Ovary (tissue), 9 donors: ENCODE measurements around the gene CACNA1C. TPM values are rescaled to one million over a fixed set of nuclear protein-coding genes. Genes with fewer than 3 reads are reported as not detected.

ENCODE experiments used
- DNase-seq, 5 donors: peaks; one replicate each; pipeline ENCODE4 v3.0.0-alpha.2; 2019 to 2020
- H3K27ac ChIP-seq, 2 donors: fragments of 200-600 bp; one replicate each; pipeline versions ENCODE4 v1.5.1 to v1.8.0; 2019 to 2022
- H3K27me3 ChIP-seq: fragments of 200-600 bp; one replicate; pipeline ENCODE4 v1.8.0; 2022
- H3K36me3 ChIP-seq: fragments of 200-600 bp; sonication (generic); one replicate; pipeline ENCODE4 v1.5.1; 2019
- H3K4me1 ChIP-seq: one replicate; pipeline ENCODE4 v1.8.1; 2013; ENCODE audit warnings: mild to moderate bottlenecking, moderate library complexity; ENCODE audit not compliant: insufficient read depth
- H3K4me3 ChIP-seq: fragments of 200-600 bp; sonication (generic); one replicate; pipeline ENCODE4 v1.5.1; 2017
- H3K9me3 ChIP-seq, 2 donors: fragments of 200-600 bp in 1 of 2; sonication (generic) in 1 of 2; one replicate each; pipeline versions ENCODE4 v1.5.1 to v1.8.1; 2013 to 2019; ENCODE audit warnings: mild to moderate bottlenecking in 1 of 2, moderate library complexity in 1 of 2
- EP300 ChIP-seq: sonication (generic); formaldehyde crosslinking; IDR thresholded peaks from one replicate; pipeline ENCODE4 v1.6.1; 2017; ENCODE audit warnings: antibody characterized with exemption
- POLR2A ChIP-seq: fragments of 450-650 bp; IDR thresholded peaks from one replicate; pipeline ENCODE4 v1.6.1; 2017; ENCODE audit warnings: antibody characterized with exemption, mild to moderate bottlenecking, moderate library complexity
- WGBS, 3 donors: extraction: QIAGEN DNeasy Blood & Tissue Kit in 1 of 3; methylation state at CpG; one replicate each; pipeline versions ENCODE4 v1.1.5 to v1.1.7; 2013 to 2017; 5-methylcytosine and 5-hydroxymethylcytosine counted together
- intact Hi-C, 4 donors: fragments of 100-400 bp; cut with DNase I; formaldehyde crosslinking; loops; one replicate each; pipeline versions ENCODE4 v1.11.0 to v1.15.1; 2022 to 2023
- polyA plus RNA-seq, 2 donors: library from polyadenylated mRNA; stranded (reverse); fragments of 200-250 nt in 1 of 2; fragments of 350-450 nt in 1 of 2; fragmentation: Illumina TruSeq in 1 of 2; extraction: RNeasy Lipid Tissue Mini Kit (QIAGEN cat#74804) in 1 of 2; gene quantifications; one replicate each; pipeline ENCODE4 v1.2.3, GENCODE V29; 2013 to 2014
- total RNA-seq, 7 donors: library from RNA; depleted of rRNA in 2 of 7; stranded (reverse); fragments of >200 nt in 2 of 7; fragmentation: NEBNext Ultra II Directional in 3 of 7; extraction: Animal tissue kit (Norgen Biotek cat#: 25700) in 3 of 7; gene quantifications; one replicate each; pipeline versions ENCODE4 v1.1.0 to v1.2.4, GENCODE V29; 2016 to 2023
- TF ChIP-seq, protein P1 (sequence below), 3 donors: fragments of 450-650 bp in 2 of 3; fragments of 200-600 bp in 1 of 3; IDR thresholded peaks; one replicate each; pipeline versions ENCODE4 v1.5.1 to v1.8.0; 2016 to 2022; ENCODE audit warnings: antibody characterized with exemption in 3 of 3, mild to moderate bottlenecking in 1 of 3
- donor health status: DM: no; HTN: no; CAD: no; lungs with moderate emphysema.
- donor health status: DM: no; HTN: no; CAD: no.
- donor health status: Bipolar disorder and iron deficiency.
- donor health status: DM: yes; HTN: yes; CAD: no.
- donor health status: DM: no; HTN: no; CAD: no.
- donor health status: DM: yes; HTN: yes; CAD: no.

The CACNA1C gene
- total and polyA plus RNA-seq, 9 donors: 2.2 to 8.3 (median 3.7) TPM

DNA sequence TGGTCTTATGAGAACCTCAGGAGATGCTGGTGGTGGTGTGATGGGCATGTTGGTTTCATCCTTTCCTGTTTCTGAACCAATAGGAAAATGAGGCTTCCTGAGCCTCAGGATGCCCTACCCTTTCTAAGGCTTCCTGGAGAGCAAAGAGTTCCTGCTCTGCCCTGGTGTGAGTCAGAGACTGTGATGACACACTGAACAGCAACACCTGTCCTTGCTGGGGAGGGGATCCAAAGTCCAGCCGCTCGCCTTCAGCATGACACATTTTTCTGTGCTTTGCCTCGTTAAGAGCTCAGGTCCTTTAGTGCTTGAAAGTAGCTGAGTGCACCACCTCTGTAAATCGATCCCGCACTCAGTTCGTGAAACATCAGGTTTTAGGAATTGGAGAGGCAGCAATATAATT is 116.0 kb downstream of the CACNA1C start:
- no peaks in the 10 kb centered on the region for H3K9me3 ChIP-seq
- H3K27me3 ChIP-seq: no peaks in the 10 kb centered on the region
- intact Hi-C loops: loop anchor here in 1 of 4 donors (10.0 kb wide), 1 partner anchor 114 kb away; the partner anchor contains the start of gene CACNA1C
- no peak overlapping the region for H3K4me3 ChIP-seq
- H3K4me1 ChIP-seq: peaks cover 2% of the 10 kb centered on the region
- H3K36me3 ChIP-seq: no peaks in the 10 kb centered on the region
- DNase-seq: no peak
- TF ChIP-seq EP300 (no peak), POLR2A (no peak)
- TF ChIP-seq, protein P1, sequence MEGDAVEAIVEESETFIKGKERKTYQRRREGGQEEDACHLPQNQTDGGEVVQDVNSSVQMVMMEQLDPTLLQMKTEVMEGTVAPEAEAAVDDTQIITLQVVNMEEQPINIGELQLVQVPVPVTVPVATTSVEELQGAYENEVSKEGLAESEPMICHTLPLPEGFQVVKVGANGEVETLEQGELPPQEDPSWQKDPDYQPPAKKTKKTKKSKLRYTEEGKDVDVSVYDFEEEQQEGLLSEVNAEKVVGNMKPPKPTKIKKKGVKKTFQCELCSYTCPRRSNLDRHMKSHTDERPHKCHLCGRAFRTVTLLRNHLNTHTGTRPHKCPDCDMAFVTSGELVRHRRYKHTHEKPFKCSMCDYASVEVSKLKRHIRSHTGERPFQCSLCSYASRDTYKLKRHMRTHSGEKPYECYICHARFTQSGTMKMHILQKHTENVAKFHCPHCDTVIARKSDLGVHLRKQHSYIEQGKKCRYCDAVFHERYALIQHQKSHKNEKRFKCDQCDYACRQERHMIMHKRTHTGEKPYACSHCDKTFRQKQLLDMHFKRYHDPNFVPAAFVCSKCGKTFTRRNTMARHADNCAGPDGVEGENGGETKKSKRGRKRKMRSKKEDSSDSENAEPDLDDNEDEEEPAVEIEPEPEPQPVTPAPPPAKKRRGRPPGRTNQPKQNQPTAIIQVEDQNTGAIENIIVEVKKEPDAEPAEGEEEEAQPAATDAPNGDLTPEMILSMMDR (IDR thresholded peaks at IDR 0.05): no peak
- no peak overlapping the region for H3K27ac ChIP-seq
- WGBS, 3 donors: 89 to 90% (median 89%) methylated on average over 6 of the region's 6 CpGs

DNA sequence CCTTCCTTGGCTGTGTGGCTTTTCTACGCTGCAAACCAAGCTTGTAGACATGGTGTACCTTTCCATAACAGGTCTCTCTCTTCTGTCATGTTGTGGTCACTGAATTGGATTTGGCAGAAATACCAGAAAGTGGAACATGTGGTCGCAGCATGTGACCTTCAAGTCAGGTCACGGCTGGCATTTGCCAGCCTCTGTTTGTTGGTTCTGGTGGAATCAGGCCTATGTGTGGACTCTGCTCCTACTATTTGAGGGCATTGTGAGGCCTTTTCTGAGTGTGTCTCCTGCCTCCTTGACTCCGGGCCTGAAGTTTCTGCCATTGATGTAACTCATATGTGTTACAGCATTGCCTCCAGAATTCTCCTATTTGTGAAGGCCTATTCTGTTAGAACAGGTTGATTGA is 116.7 kb downstream of the CACNA1C start:
- no peaks in the 10 kb centered on the region for H3K4me1 ChIP-seq
- no peaks in the 10 kb centered on the region for H3K27me3 ChIP-seq
- no peak for DNase-seq
- intact Hi-C loops: loop anchor here in 1 of 4 donors (10.0 kb wide), 1 partner anchor 115 kb away; the partner anchor contains the start of gene CACNA1C
- H3K4me3 ChIP-seq: no peak overlapping the region
- no peaks in the 10 kb centered on the region for H3K9me3 ChIP-seq
- TF ChIP-seq, protein P1 (IDR thresholded peaks at IDR 0.05): no peak
- no peak for TF ChIP-seq EP300
- no peak for TF ChIP-seq POLR2A
- WGBS, 3 donors: 89 to 93% (median 91%) methylated on average over 4 of the region's 4 CpGs
- H3K27ac ChIP-seq: no peak overlapping the region
- no peaks in the 10 kb centered on the region for H3K36me3 ChIP-seq

DNA sequence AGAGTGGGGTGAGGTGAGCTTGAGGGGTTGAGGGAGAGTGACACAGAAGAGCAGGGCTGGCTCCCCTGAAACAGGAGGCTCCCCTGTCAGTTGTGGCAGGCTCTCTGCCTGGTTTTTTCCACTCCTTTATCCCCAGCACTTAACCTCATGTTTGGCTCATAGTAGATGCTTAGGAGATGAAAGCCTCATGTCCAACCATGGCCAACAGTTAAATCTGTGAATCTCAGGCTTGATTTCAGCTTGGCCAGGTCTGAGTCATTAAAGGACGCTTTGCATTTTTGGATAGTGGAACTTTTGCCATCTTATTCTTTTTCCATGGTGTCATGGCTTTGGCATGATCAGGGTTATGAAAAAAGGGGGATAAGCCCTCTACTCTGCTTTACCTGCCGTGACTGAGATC is 117.2 kb downstream of the CACNA1C start:
- Histone ChIP-seq H3K4me1 (no peaks in the 10 kb centered on the region), H3K36me3 (no peaks in the 10 kb centered on the region), H3K27me3 (no peaks in the 10 kb centered on the region), H3K27ac (no peak overlapping the region), H3K4me3 (no peak overlapping the region), H3K9me3 (no peaks in the 10 kb centered on the region)
- intact Hi-C loops: loop anchor here in 1 of 4 donors (10.0 kb wide), 1 partner anchor 115 kb away; the partner anchor contains the start of gene CACNA1C
- 72 to 94% (median 85%) methylated on average over 2 of the region's 2 CpGs for WGBS, 3 donors
- DNase-seq: no peak
- TF ChIP-seq POLR2A: no peak

DNA sequence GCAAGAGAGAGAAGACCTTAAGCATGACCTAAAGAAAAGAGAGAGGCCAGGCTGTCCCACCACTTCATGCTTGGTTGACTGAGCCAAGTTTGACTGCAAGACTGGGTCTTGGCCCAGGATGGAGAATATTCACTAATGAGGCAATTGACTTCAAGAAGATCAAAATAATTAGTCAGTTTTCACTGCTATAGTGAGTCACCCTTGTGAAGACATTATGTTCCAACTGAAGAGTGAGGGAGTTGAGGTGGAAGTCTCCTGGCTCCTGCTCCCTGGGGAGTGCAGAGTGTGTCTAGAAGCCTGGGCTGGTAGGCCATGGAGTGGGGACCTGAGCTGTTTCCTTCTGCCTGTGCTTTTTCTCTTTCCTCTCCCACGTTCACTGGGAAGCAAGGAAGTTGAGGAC is 117.6 kb downstream of the CACNA1C start:
- H3K36me3 ChIP-seq: no peaks in the 10 kb centered on the region
- no peaks in the 10 kb centered on the region for H3K4me1 ChIP-seq
- intact Hi-C loops: no loop called here
- H3K27me3 ChIP-seq: no peaks in the 10 kb centered on the region
- H3K9me3 ChIP-seq: no peaks in the 10 kb centered on the region
- 75 to 83% (median 81%) methylated on average over 1 of the region's 1 CpG for WGBS, 3 donors
- TF ChIP-seq EP300 (no peak), POLR2A (no peak)
- TF ChIP-seq, protein P1 (IDR thresholded peaks at IDR 0.05): no peak
- peak in 1 of 5 donors; percentile 30 for DNase-seq
- H3K27ac ChIP-seq: no peak overlapping the region
- H3K4me3 ChIP-seq: no peak overlapping the region

DNA sequence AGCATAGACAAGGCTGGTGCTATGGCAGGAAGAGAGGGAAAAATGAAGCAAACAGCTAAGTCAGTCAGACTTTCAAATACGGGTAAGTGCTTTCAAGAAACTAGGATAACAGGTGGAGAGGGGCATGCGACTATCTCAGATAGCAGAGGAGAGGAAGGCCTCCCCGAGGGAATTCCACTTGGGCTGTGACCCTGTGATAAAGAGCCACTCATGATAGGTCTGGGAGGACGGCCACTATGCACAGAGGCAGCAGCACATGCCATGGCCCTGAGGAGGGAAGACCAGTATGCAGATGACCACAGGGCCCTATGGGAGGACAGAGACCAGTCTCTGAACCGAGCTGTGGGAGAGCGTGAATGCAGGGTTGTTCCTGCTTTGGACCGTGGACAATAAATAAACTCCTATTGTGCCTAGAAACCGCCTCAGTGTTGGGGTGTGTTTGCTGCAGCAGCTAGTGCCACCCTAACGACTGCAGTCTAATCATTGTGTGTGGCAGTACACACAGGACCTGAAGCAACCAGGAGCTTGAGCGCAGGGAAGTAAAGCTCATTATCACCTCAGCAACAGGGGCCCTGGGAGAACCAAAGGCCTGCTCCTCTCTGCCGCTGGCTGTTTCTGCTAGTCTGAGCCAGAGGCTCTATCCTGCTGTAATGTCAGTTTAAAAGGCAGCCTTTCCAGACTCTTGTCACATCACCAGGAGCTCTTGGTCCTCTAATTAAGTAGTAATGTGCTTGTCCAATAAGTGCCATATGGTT is 119.1 kb downstream of the CACNA1C start:
- no peak overlapping the region for H3K4me3 ChIP-seq
- DNase-seq: no peak
- intact Hi-C loops: no loop called here
- no peaks in the 10 kb centered on the region for H3K9me3 ChIP-seq
- H3K27ac ChIP-seq: no peak overlapping the region
- no peaks in the 10 kb centered on the region for H3K36me3 ChIP-seq
- 86 to 90% (median 87%) methylated on average over 11 of the region's 11 CpGs for WGBS, 3 donors
- no peaks in the 10 kb centered on the region for H3K4me1 ChIP-seq
- H3K27me3 ChIP-seq: no peaks in the 10 kb centered on the region
- TF ChIP-seq POLR2A (no peak), EP300 (no peak)
- TF ChIP-seq, protein P1 (IDR thresholded peaks at IDR 0.05): no peak
